Endothelial cell of umbilical vein (primary cell): Measurements from ENCODE around the gene RMND5B. TPM values are rescaled to one million over a fixed set of nuclear protein-coding genes. Genes with fewer than 3 reads are reported as not detected.

Experiments used
- BruUV-seq: library from RNA; stranded (reverse); fragments of 400-500 nt; replicated peaks from 2 replicates; lab custom pipeline; 2021; lab: Mats Ljungman, UMichigan
- CTCF ChIA-PET: fragments of 300-600, 350-600 bp; sonication (Branson Sonifier 250); formaldehyde crosslinking; loops from one replicate; lab custom pipeline; 2021; ENCODE audit warnings: antibody characterized with exemption, inconsistent platforms; lab: Charles Lee
- POLR2A ChIA-PET: fragments of 300-600, 350-600 bp; sonication (Branson Sonifier 250); formaldehyde crosslinking; loops from one replicate; lab custom pipeline; 2021; ENCODE audit warnings: antibody characterized with exemption, inconsistent platforms; lab: Charles Lee
- DNase-seq: peaks from one replicate; pipeline ENCODE4 v3.0.0-alpha.2; 2011; ENCODE audit warnings: low read depth, low spot score
- FAIRE-seq: peaks from 2 replicates; lab custom pipeline; 2011; peaks lifted over from hg19 to GRCh38; lab: Jason Lieb, UNC
- H2AFZ ChIP-seq: 2 replicates; pipeline ENCODE4 v1.6.0; 2012; ENCODE audit warnings: low read depth, low read length, control low read depth, inconsistent platforms
- H3K27ac ChIP-seq: 2 replicates; pipeline ENCODE4 v1.5.1; 2011; ENCODE audit warnings: low read depth, mild to moderate bottlenecking, control low read depth, low read length, moderate library complexity; ENCODE audit not compliant: insufficient read depth
- H3K27me3 ChIP-seq, 2 experiments: 2 replicates each; pipeline versions ENCODE4 v1.6.0 to v1.6.1; 2011; ENCODE audit warnings: low read length in 2 of 2, mixed read lengths in 1 of 2; ENCODE audit not compliant: control insufficient read depth in 2 of 2, insufficient read depth in 2 of 2
- H3K36me3 ChIP-seq, 2 experiments: 2 replicates in 1 of 2; 3 replicates in 1 of 2; pipeline ENCODE4 v1.5.1; 2011; ENCODE audit warnings: low read length in 2 of 2, mild to moderate bottlenecking in 1 of 2, moderate library complexity in 1 of 2; ENCODE audit not compliant: control insufficient read depth in 2 of 2, insufficient read depth in 2 of 2; ENCODE audit errors: extremely low read depth in 1 of 2
- H3K4me1 ChIP-seq: 3 replicates; pipeline ENCODE4 v1.5.1; 2011; ENCODE audit warnings: mild to moderate bottlenecking, low read length; ENCODE audit not compliant: control insufficient read depth, insufficient read depth; ENCODE audit errors: extremely low read depth
- H3K4me2 ChIP-seq: 2 replicates; pipeline ENCODE4 v1.6.1; 2011; ENCODE audit warnings: low read length, control low read depth, mixed read lengths; ENCODE audit not compliant: insufficient read depth
- H3K4me3 ChIP-seq, 3 experiments: fragments of 200-600 bp in 1 of 3; sonication (generic), shearing (Covaris generic) in 1 of 3; replicated peaks in 1 of 3; 2 replicates each; pipeline ENCODE4 v1.5.1; 2011 to 2016; ENCODE audit warnings: control low read depth in 3 of 3, low read length in 3 of 3, mild to moderate bottlenecking in 2 of 3, inconsistent platforms in 1 of 3, low read depth in 1 of 3, moderate library complexity in 1 of 3; ENCODE audit not compliant: insufficient read depth in 1 of 3
- H3K79me2 ChIP-seq: 2 replicates; pipeline ENCODE4 v1.6.0; 2012; ENCODE audit warnings: low read length, inconsistent platforms; ENCODE audit not compliant: control insufficient read depth, insufficient read depth
- H3K9ac ChIP-seq: replicated peaks from 2 replicates; pipeline ENCODE3; 2011; ENCODE audit warnings: low read length, control low read depth; ENCODE audit not compliant: insufficient read depth; ENCODE audit errors: extremely low read depth
- H3K9me1 ChIP-seq: replicated peaks from 3 replicates; pipeline ENCODE4 v1.6.0; 2011; ENCODE audit warnings: mild to moderate bottlenecking, low read length; ENCODE audit not compliant: control insufficient read depth, insufficient read depth; ENCODE audit errors: extremely low read depth
- H3K9me3 ChIP-seq: replicated peaks from 2 replicates; pipeline ENCODE4 v1.5.1; 2012; ENCODE audit warnings: low read length, inconsistent platforms; ENCODE audit not compliant: control insufficient read depth, insufficient read depth
- H4K20me1 ChIP-seq: replicated peaks from 2 replicates; pipeline ENCODE3; 2011; ENCODE audit warnings: mild to moderate bottlenecking, low read length; ENCODE audit not compliant: control insufficient read depth, insufficient read depth; ENCODE audit errors: extremely low read depth
- EZH2 ChIP-seq: IDR thresholded peaks from 2 replicates; pipeline ENCODE4 v1.6.1; 2012; ENCODE audit warnings: borderline replicate concordance, low read depth, mild to moderate bottlenecking, moderate library complexity, low read length, inconsistent platforms; ENCODE audit not compliant: severe bottlenecking
- MYC ChIP-seq: IDR thresholded peaks from one replicate; pipeline ENCODE4 v1.6.1; 2011; ENCODE audit warnings: mild to moderate bottlenecking, low read depth, low read length
- POLR2A ChIP-seq: IDR thresholded peaks from 2 replicates; pipeline ENCODE4 v1.6.1; 2012; ENCODE audit warnings: low read depth, mild to moderate bottlenecking, control low read depth, low read length
- POLR2AphosphoS5 ChIP-seq: IDR thresholded peaks from 2 replicates; pipeline ENCODE4 v1.6.1; 2012; ENCODE audit warnings: low read depth, mild to moderate bottlenecking, control low read depth, low read length, moderate library complexity; ENCODE audit not compliant: insufficient read depth
- dilution Hi-C: fragments of 300-500 bp; cut with MboI; formaldehyde crosslinking; loops from one replicate; pipeline ENCODE4 v1.15.0; 2019; ENCODE audit warnings: low sequenced_read_pairs; ENCODE audit not compliant: extremely low pct_ligation_motif_present
- intact Hi-C: fragments of 100-400 bp; cut with micrococcal nuclease; formaldehyde crosslinking; loops from one replicate; pipeline ENCODE4 v1.10.0; 2022
- polyA plus RNA-seq, 4 experiments: library from polyadenylated mRNA; depleted of rRNA in 3 of 4; stranded (reverse) in 3 of 4; unstranded in 1 of 4; fragments of >200 nt; gene quantifications; 2 replicates each; pipeline versions ENCODE4 v1.2.1 to v1.2.3, GENCODE V29; 2011 to 2012; ENCODE audit warnings: missing spikeins in 1 of 4
- total RNA-seq: library from RNA; stranded (reverse); gene quantifications from 2 replicates; pipeline ENCODE4 v1.2.3, GENCODE V29; 2021
- TF ChIP-seq, protein P1 (sequence below), 2 donors: IDR thresholded peaks; 1 replicate in 1 of 2; 2 replicates in 1 of 2; pipeline ENCODE4 v1.5.1; 2011; ENCODE audit warnings: low read length in 2 of 2, mild to moderate bottlenecking in 2 of 2, moderate library complexity in 2 of 2, control low read depth in 1 of 2, inconsistent platforms in 1 of 2, low read depth in 1 of 2; ENCODE audit not compliant: insufficient read depth in 1 of 2; ENCODE audit errors: extremely low read depth in 1 of 2
- TF ChIP-seq, protein P2 (sequence below): IDR thresholded peaks from 2 replicates; pipeline ENCODE4 v1.6.1; 2011; ENCODE audit not compliant: insufficient read depth, insufficient read length

The RMND5B gene
- total and polyA plus RNA-seq, 2 donors (not counting 3 experiments of a cell fraction or from before 2014, with no cell fraction given): 38.2 to 40.2 TPM

DNA sequence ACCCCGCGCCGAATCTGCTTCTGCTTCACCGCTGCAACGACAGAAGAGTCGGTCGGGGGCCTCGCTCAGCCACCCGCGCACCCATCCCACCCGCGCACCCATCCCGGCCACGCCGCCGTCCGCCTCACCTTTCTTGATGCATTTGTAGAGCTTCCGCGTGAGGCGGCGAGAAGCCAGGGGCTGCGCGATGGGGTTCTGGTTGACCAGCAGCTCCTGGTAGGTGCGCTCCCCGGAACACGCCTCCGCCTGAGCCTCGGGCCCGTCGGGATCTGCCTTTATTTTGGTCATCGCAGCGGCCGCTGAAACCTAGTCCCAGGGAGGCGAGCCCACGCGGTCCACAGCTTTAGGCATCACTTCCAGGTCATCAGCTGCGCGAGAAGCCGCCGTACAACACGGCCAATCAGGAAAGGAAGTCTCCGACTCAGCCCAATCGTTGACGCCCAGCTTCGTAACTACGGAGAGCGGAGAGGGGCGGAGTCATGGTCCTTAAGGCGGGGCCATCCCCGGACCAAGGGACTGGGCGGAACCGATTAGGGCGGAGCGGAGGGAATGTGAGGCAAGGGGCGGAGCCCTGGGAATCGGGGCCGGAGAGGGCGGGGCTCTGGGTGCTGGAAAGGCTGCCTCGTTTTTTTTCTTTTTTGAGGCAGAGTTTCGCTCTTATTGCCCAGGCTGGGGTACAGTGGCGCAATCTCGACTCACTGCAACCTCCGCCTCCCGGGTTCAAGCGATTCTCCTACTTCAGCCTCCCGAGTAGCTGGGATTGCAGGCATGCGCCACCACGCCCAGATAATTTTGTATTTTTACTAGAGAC, 22.9 kb downstream of the RMND5B start, which contains the start of gene NHP2:
TSS of gene NHP2 (minus strand) at position 356 of the 811 bp plus-strand sequence. CDS start at position 288, 68 bp downstream.
- no TSS peak for BruUV-seq
- H3K27me3 ChIP-seq: no peaks in the 10 kb centered on the region
- H3K9me1 ChIP-seq: no peaks in the 10 kb centered on the region
- DNase-seq (peak; percentile 99), FAIRE-seq (peak; percentile 99)
- H3K4me3 ChIP-seq: peak within 1 kb of the TSS; percentile 47 to 79 (median 71)
- H3K4me1 ChIP-seq: peaks cover 6% of the 10 kb centered on the region
- H4K20me1 ChIP-seq: no peaks in the 10 kb centered on the region
- peaks cover 8 to 15% of the 10 kb centered on the region in 2 experiments for H3K36me3 ChIP-seq
- intact Hi-C loops (loop anchor here (1.0 to 2.0 kb wide), 4 partner anchors 23 to 553 kb away; partner anchors contain the start of genes B4GALT7 and HNRNPAB), dilution Hi-C loops (no loop called here)
- CTCF ChIA-PET: interaction anchor here (0.8 to 3.0 kb wide), 8 partner anchors 9 to 546 kb away, joined by 3 to 40 read pairs (median 3); no protein-coding TSS in a partner anchor
- H3K9ac ChIP-seq: peak within 1 kb of the TSS; percentile 65
- POLR2A ChIA-PET: interaction anchor here (0.8 to 1.0 kb wide), 3 partner anchors 9 to 51 kb away, joined by 3 to 9 read pairs (median 3); partner anchors contain the start of gene HNRNPAB
- H3K27ac ChIP-seq: peak within 1 kb of the TSS; percentile 14
- peaks cover 17% of the 10 kb centered on the region for H3K79me2 ChIP-seq
- peak within 1 kb of the TSS; percentile 30 for H2AFZ ChIP-seq
- peak within 1 kb of the TSS; percentile 78 for H3K4me2 ChIP-seq
- TF ChIP-seq, protein P1, sequence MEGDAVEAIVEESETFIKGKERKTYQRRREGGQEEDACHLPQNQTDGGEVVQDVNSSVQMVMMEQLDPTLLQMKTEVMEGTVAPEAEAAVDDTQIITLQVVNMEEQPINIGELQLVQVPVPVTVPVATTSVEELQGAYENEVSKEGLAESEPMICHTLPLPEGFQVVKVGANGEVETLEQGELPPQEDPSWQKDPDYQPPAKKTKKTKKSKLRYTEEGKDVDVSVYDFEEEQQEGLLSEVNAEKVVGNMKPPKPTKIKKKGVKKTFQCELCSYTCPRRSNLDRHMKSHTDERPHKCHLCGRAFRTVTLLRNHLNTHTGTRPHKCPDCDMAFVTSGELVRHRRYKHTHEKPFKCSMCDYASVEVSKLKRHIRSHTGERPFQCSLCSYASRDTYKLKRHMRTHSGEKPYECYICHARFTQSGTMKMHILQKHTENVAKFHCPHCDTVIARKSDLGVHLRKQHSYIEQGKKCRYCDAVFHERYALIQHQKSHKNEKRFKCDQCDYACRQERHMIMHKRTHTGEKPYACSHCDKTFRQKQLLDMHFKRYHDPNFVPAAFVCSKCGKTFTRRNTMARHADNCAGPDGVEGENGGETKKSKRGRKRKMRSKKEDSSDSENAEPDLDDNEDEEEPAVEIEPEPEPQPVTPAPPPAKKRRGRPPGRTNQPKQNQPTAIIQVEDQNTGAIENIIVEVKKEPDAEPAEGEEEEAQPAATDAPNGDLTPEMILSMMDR (IDR thresholded peaks at IDR 0.05; ENCODE audit: extremely low read depth in 1 of 2, insufficient read depth in 1 of 2, low read depth in 1 of 2, low read length in 2 of 2): no peak
- TF ChIP-seq MYC: peak; percentile 83
- TF ChIP-seq, protein P2, sequence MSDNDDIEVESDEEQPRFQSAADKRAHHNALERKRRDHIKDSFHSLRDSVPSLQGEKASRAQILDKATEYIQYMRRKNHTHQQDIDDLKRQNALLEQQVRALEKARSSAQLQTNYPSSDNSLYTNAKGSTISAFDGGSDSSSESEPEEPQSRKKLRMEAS: peak; percentile 70
- TF ChIP-seq POLR2A: peak; percentile 50
- peak; percentile 49 for TF ChIP-seq POLR2AphosphoS5
- no peak for TF ChIP-seq EZH2
- no peaks in the 10 kb centered on the region for H3K9me3 ChIP-seq
